ENCODE measurements around the gene DISC1.
"Not testable (repeated sequence)": the region's sequence is repeated elsewhere in the genome, so short reads cannot be mapped to it uniquely, and the experiment has no call there.

The DISC1 gene

GRCh38 chr1:231896806-231897205 lies 270.2 kb downstream of the DISC1 start:
- Histone ChIP-seq H3K4me3 (ENCODE audit: low read depth, low read length) (no peak overlapping the region), H3K27me3 (ENCODE audit: control insufficient read depth, insufficient read depth, low read length) (no peaks in the 10 kb centered on the region), H3K9me3 (ENCODE audit: control insufficient read depth, insufficient read depth, low read length) (no peaks in the 10 kb centered on the region), H3K27ac (ENCODE audit: low read depth, low read length) (no peak overlapping the region), H3K4me1 (ENCODE audit: control insufficient read depth, insufficient read depth, low read length) (peaks cover 15% of the 10 kb centered on the region), H3K9ac (ENCODE audit: low read depth, low read length) (no peak overlapping the region), H3K36me3 (ENCODE audit: control insufficient read depth, insufficient read depth, low read length) (no peaks in the 10 kb centered on the region)

- no peaks in the 10 kb centered on the region for H3K36me3 ChIP-seq (ENCODE audit: control insufficient read depth, insufficient read depth, low read length)
- no peak overlapping the region for H3K4me3 ChIP-seq (ENCODE audit: low read depth, low read length)
- H3K4me1 ChIP-seq (ENCODE audit: control insufficient read depth, insufficient read depth, low read length), result peaks cover 15% of the 10 kb centered on the region
- no peak overlapping the region for H3K27ac ChIP-seq (ENCODE audit: low read depth, low read length)
- H3K9me3 ChIP-seq (ENCODE audit: control insufficient read depth, insufficient read depth, low read length), result no peaks in the 10 kb centered on the region
- no peak overlapping the region for H3K9ac ChIP-seq (ENCODE audit: low read depth, low read length)
- H3K27me3 ChIP-seq (ENCODE audit: control insufficient read depth, insufficient read depth, low read length), result no peaks in the 10 kb centered on the region
Measured at GRCh38 chr1:231899046-231899445, 272.5 kb downstream of the DISC1 start.

GRCh38 chr1:231899713-231900435 lies 273.3 kb downstream of the DISC1 start:
- H3K9me3 ChIP-seq (ENCODE audit: control insufficient read depth, insufficient read depth, low read length), result no peaks in the 10 kb centered on the region

GRCh38 chr1:231903586-231904081 lies 277.0 kb downstream of the DISC1 start:
- Histone ChIP-seq H3K9ac (ENCODE audit: low read depth, low read length) (no peak overlapping the region), H3K27me3 (ENCODE audit: control insufficient read depth, insufficient read depth, low read length) (no peaks in the 10 kb centered on the region), H3K9me3 (ENCODE audit: control insufficient read depth, insufficient read depth, low read length) (0 out of 2 replicates have a peak, but pooled peaks cover 2% of the 10 kb centered on the region), H3K4me3 (ENCODE audit: low read depth, low read length) (no peak overlapping the region), H3K4me1 (ENCODE audit: control insufficient read depth, insufficient read depth, low read length) (peaks cover 15% of the 10 kb centered on the region), H3K36me3 (ENCODE audit: control insufficient read depth, insufficient read depth, low read length) (no peaks in the 10 kb centered on the region), H3K27ac (ENCODE audit: low read depth, low read length) (no peak overlapping the region)

More at GRCh38 chr1:231899713-231900435, 273.3 kb downstream of the DISC1 start:
- H3K9ac ChIP-seq (ENCODE audit: low read depth, low read length), result no peak overlapping the region
- no peak overlapping the region for H3K4me3 ChIP-seq (ENCODE audit: low read depth, low read length)
- peaks cover 15% of the 10 kb centered on the region for H3K4me1 ChIP-seq (ENCODE audit: control insufficient read depth, insufficient read depth, low read length)
- no peak overlapping the region for H3K27ac ChIP-seq (ENCODE audit: low read depth, low read length)
- H3K36me3 ChIP-seq (ENCODE audit: control insufficient read depth, insufficient read depth, low read length), result no peaks in the 10 kb centered on the region
- no peaks in the 10 kb centered on the region for H3K27me3 ChIP-seq (ENCODE audit: control insufficient read depth, insufficient read depth, low read length)

- not testable (repeated sequence) for H3K27me3 ChIP-seq (ENCODE audit: control insufficient read depth, insufficient read depth, low read length); H3K36me3 ChIP-seq (ENCODE audit: control insufficient read depth, insufficient read depth, low read length); H3K9me3 ChIP-seq (ENCODE audit: control insufficient read depth, insufficient read depth, low read length)
Measured at GRCh38 chr1:231907310-231907709, 280.7 kb downstream of the DISC1 start.

GRCh38 chr1:231913493-231913892 lies 286.9 kb downstream of the DISC1 start:
- H3K4me1 ChIP-seq (ENCODE audit: control insufficient read depth, insufficient read depth, low read length), result peaks cover 3% of the 10 kb centered on the region
- no peak overlapping the region for H3K27ac ChIP-seq (ENCODE audit: low read depth, low read length)
- H3K4me3 ChIP-seq (ENCODE audit: low read depth, low read length), result no peak overlapping the region
- H3K9me3 ChIP-seq (ENCODE audit: control insufficient read depth, insufficient read depth, low read length), result no peaks in the 10 kb centered on the region
- no peak overlapping the region for H3K9ac ChIP-seq (ENCODE audit: low read depth, low read length)
- no peaks in the 10 kb centered on the region for H3K27me3 ChIP-seq (ENCODE audit: control insufficient read depth, insufficient read depth, low read length)
- H3K36me3 ChIP-seq (ENCODE audit: control insufficient read depth, insufficient read depth, low read length), result no peaks in the 10 kb centered on the region

More at GRCh38 chr1:231907310-231907709, 280.7 kb downstream of the DISC1 start:
- H3K27ac ChIP-seq (ENCODE audit: low read depth, low read length); H3K9ac ChIP-seq (ENCODE audit: low read depth, low read length); H3K4me3 ChIP-seq (ENCODE audit: low read depth, low read length); H3K4me1 ChIP-seq (ENCODE audit: control insufficient read depth, insufficient read depth, low read length): not testable (repeated sequence)

- no peaks in the 10 kb centered on the region for H3K36me3 ChIP-seq (ENCODE audit: control insufficient read depth, insufficient read depth, low read length)
- no peaks in the 10 kb centered on the region for H3K9me3 ChIP-seq (ENCODE audit: control insufficient read depth, insufficient read depth, low read length)
- H3K4me1 ChIP-seq (ENCODE audit: control insufficient read depth, insufficient read depth, low read length), result peaks cover 8% of the 10 kb centered on the region
- H3K4me3 ChIP-seq (ENCODE audit: low read depth, low read length), result no peak overlapping the region
- H3K9ac ChIP-seq (ENCODE audit: low read depth, low read length), result no peak overlapping the region
- no peaks in the 10 kb centered on the region for H3K27me3 ChIP-seq (ENCODE audit: control insufficient read depth, insufficient read depth, low read length)
- no peak overlapping the region for H3K27ac ChIP-seq (ENCODE audit: low read depth, low read length)
Measured at GRCh38 chr1:231918239-231919015, 291.8 kb downstream of the DISC1 start.

GRCh38 chr1:231919239-231919885 lies 292.8 kb downstream of the DISC1 start:
- Histone ChIP-seq H3K9ac (ENCODE audit: low read depth, low read length) (no peak overlapping the region), H3K27me3 (ENCODE audit: control insufficient read depth, insufficient read depth, low read length) (no peaks in the 10 kb centered on the region), H3K4me3 (ENCODE audit: low read depth, low read length) (no peak overlapping the region), H3K4me1 (ENCODE audit: control insufficient read depth, insufficient read depth, low read length) (peaks cover 8% of the 10 kb centered on the region), H3K9me3 (ENCODE audit: control insufficient read depth, insufficient read depth, low read length) (no peaks in the 10 kb centered on the region), H3K36me3 (ENCODE audit: control insufficient read depth, insufficient read depth, low read length) (no peaks in the 10 kb centered on the region), H3K27ac (ENCODE audit: low read depth, low read length) (no peak overlapping the region)

- H3K9ac ChIP-seq (ENCODE audit: low read depth, low read length), result no peak overlapping the region
- H3K27ac ChIP-seq (ENCODE audit: low read depth, low read length), result no peak overlapping the region
Measured at GRCh38 chr1:231919886-231920285, 293.3 kb downstream of the DISC1 start.

GRCh38 chr1:231921646-231922345 lies 295.2 kb downstream of the DISC1 start:
- H3K4me1 ChIP-seq (ENCODE audit: control insufficient read depth, insufficient read depth, low read length), result peaks cover 8% of the 10 kb centered on the region
- no peak overlapping the region for H3K9ac ChIP-seq (ENCODE audit: low read depth, low read length)
- H3K27ac ChIP-seq (ENCODE audit: low read depth, low read length), result no peak overlapping the region
- H3K36me3 ChIP-seq (ENCODE audit: control insufficient read depth, insufficient read depth, low read length), result no peaks in the 10 kb centered on the region
- no peaks in the 10 kb centered on the region for H3K9me3 ChIP-seq (ENCODE audit: control insufficient read depth, insufficient read depth, low read length)
- no peaks in the 10 kb centered on the region for H3K27me3 ChIP-seq (ENCODE audit: control insufficient read depth, insufficient read depth, low read length)
- H3K4me3 ChIP-seq (ENCODE audit: low read depth, low read length), result no peak overlapping the region

More at GRCh38 chr1:231919886-231920285, 293.3 kb downstream of the DISC1 start:
- no peaks in the 10 kb centered on the region for H3K9me3 ChIP-seq (ENCODE audit: control insufficient read depth, insufficient read depth, low read length)
- H3K27me3 ChIP-seq (ENCODE audit: control insufficient read depth, insufficient read depth, low read length), result no peaks in the 10 kb centered on the region
- H3K4me3 ChIP-seq (ENCODE audit: low read depth, low read length), result no peak overlapping the region
- H3K4me1 ChIP-seq (ENCODE audit: control insufficient read depth, insufficient read depth, low read length), result peaks cover 8% of the 10 kb centered on the region
- no peaks in the 10 kb centered on the region for H3K36me3 ChIP-seq (ENCODE audit: control insufficient read depth, insufficient read depth, low read length)
